Body of pancreas (tissue), 4 donors: Measurements from ENCODE around the gene DDA1. TPM values are rescaled to one million over a fixed set of nuclear protein-coding genes. Genes with fewer than 3 reads are reported as not detected.

Experiments used
- ATAC-seq: fragments of 150-250 bp; one replicate; pipeline ENCODE4 v1.9.1; 2016
- DNase-seq, 4 donors: peaks; one replicate each; pipeline ENCODE4 v3.0.0-alpha.2; 2019
- H3K27ac ChIP-seq, 4 donors: fragments of 200-600 bp; sonication (generic); 1 replicate in 3 of 4; 2 replicates in 1 of 4; pipeline versions ENCODE4 v1.5.1 to v1.6.1; 2016 to 2019; ENCODE audit warnings: mild to moderate bottlenecking in 1 of 4, mixed read lengths in 1 of 4, moderate library complexity in 1 of 4
- H3K27me3 ChIP-seq, 2 donors: fragments of 200-600 bp; sonication (generic); one replicate each; pipeline ENCODE4 v1.6.0; 2016; ENCODE audit warnings: mild to moderate bottlenecking in 1 of 2
- H3K36me3 ChIP-seq, 2 donors: fragments of 200-600 bp; sonication (generic); replicated peaks in 1 of 2; 2 replicates each; pipeline ENCODE4 v1.5.1; 2016; ENCODE audit warnings: low read depth in 2 of 2; ENCODE audit not compliant: insufficient read depth in 1 of 2
- H3K4me1 ChIP-seq: fragments of 200-600 bp; sonication (generic); one replicate; pipeline ENCODE4 v1.6.0; 2016
- H3K4me3 ChIP-seq, 2 donors: fragments of 200-600 bp; sonication (generic); 1 replicate in 1 of 2; 2 replicates in 1 of 2; pipeline ENCODE4 v1.5.1; 2016 to 2019
- H3K9me3 ChIP-seq, 3 donors: fragments of 200-600 bp; sonication (generic); 1 replicate in 2 of 3; 2 replicates in 1 of 3; pipeline ENCODE4 v1.5.1; 2016
- CTCF ChIP-seq, 7 experiments: fragments of 450-650 bp in 4 of 7; fragments of 200-600 bp in 3 of 7; sonication (generic) in 3 of 7; IDR thresholded peaks; one replicate each; pipeline ENCODE4 v1.5.1; 2016 to 2019; ENCODE audit warnings: antibody characterized with exemption in 7 of 7
- POLR2A ChIP-seq, 3 donors: fragments of 450-650 bp; IDR thresholded peaks; one replicate each; pipeline ENCODE4 v1.6.1; 2016; ENCODE audit warnings: antibody characterized with exemption in 3 of 3, mild to moderate bottlenecking in 2 of 3
- WGBS, 2 donors: methylation state at CpG; one replicate each; pipeline ENCODE4 v1.1.5; 2017; 5-methylcytosine and 5-hydroxymethylcytosine counted together
- intact Hi-C: fragments of 100-400 bp; cut with DNase I; formaldehyde crosslinking; loops from one replicate; pipeline ENCODE4 v1.15.1; 2023
- total RNA-seq, 2 donors: library from RNA; depleted of rRNA; stranded (reverse); fragments of >200 nt; gene quantifications; one replicate each; pipeline ENCODE4 v1.1.0, GENCODE V29; 2016

The DDA1 gene
- total RNA-seq, 2 donors from 2014 or later = 3.3 to 6.2 TPM

DNA sequence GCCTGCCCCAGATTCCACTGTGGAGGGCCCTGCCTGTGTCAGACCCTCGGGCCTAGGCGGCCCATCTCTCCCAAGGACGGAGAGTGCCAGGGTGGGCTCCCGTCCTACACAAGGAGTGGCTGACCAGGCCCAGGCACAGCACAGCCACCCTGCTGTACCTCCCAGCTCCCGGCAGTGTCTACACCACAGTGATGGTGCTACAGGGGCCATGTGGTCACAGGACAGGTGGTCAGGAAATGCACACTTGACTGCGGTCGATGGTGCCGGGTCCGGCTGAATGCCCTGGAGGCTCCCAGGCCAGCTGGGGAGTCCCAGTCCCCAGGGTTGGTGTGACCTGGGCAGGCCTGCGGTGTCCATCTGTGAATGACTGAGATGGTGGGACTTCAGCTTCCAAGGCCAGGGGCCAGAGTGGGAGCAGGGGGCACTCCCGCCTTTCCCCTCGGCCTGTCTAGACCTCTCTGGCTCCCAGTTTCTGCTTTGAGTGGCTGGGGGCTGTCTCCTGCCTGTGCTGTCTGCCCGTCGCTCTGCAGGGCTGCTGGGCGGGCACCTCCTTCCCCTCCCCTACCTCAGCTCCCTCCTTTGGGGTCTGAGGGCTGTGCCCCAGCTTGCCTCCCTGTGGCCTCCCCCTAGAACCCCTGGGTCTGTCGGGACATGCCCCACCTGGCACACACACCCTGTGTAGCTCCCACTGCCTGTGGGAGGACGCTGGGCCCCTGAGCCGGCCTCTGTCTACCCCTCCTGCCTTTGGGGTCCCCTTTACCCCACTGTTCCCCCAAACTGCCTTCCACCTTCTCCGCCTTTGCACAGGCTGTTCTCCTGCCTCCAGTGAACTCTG, 12.5 kb downstream of the DDA1 start:
- no peak overlapping the region for H3K4me3 ChIP-seq
- peaks cover 4 to 5% of the 10 kb centered on the region in 2 donors for H3K36me3 ChIP-seq
- no peak overlapping the region for H3K27ac ChIP-seq
- ATAC-seq (no peak), DNase-seq (no peak)
- H3K4me1 ChIP-seq = no peaks in the 10 kb centered on the region
- no peaks in the 10 kb centered on the region for H3K27me3 ChIP-seq
- 92% methylated on average over 8 to 18 of the region's 19 CpGs for WGBS, 2 donors
- intact Hi-C loops = no loop called here
- TF ChIP-seq CTCF (IDR thresholded peaks at IDR 0.05) = no peak
- no peak for TF ChIP-seq POLR2A (IDR thresholded peaks at IDR 0.05)
- H3K9me3 ChIP-seq = no peaks in the 10 kb centered on the region

DNA sequence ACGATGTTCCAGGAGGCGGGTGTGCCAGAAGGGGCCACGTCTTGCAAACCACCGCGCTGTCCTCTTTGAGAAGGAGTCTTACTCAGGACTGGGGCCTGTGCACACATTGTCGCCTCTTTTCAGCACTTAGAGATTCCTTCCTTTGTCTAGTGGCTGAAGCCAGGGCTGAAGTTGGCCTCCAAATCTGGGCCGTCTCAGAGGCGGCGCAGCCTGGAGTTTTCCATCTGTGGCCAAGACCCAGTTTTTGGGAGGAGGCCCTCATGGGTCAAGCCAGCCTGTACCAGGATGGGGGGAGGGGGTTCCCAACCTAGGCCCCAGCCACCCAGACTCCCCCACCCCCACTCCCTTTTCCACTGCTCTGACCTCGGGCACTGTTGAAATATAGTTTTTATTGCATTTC, 13.5 kb downstream of the DDA1 start:
- Histone ChIP-seq H3K36me3 (peaks cover 4 to 5% of the 10 kb centered on the region in 2 donors), H3K27me3 (no peaks in the 10 kb centered on the region), H3K4me1 (peaks cover 5% of the 10 kb centered on the region), H3K9me3 (no peaks in the 10 kb centered on the region), H3K4me3 (no peak overlapping the region), H3K27ac (no peak overlapping the region)
- intact Hi-C loops = no loop called here
- WGBS, 2 donors = 75 to 82% methylated on average over 6 to 10 of the region's 10 CpGs
- DNase-seq (no peak), ATAC-seq (no peak)
- TF ChIP-seq POLR2A (IDR thresholded peaks at IDR 0.05) = no peak
- TF ChIP-seq CTCF (IDR thresholded peaks at IDR 0.05) = no peak

- H3K4me3 ChIP-seq = no peak overlapping the region
- H3K9me3 ChIP-seq = no peaks in the 10 kb centered on the region
- no peak for DNase-seq
- H3K36me3 ChIP-seq = peaks cover 4 to 5% of the 10 kb centered on the region in 2 donors
- TF ChIP-seq POLR2A (IDR thresholded peaks at IDR 0.05) = no peak
- TF ChIP-seq CTCF (IDR thresholded peaks at IDR 0.05) = no peak
- no peaks in the 10 kb centered on the region for H3K27me3 ChIP-seq
- intact Hi-C loops = no loop called here
- H3K4me1 ChIP-seq = peaks cover 11% of the 10 kb centered on the region
- 53 to 68% methylated on average over 9 to 53 of the region's 56 CpGs for WGBS, 2 donors
- no peak overlapping the region for H3K27ac ChIP-seq
- no peak for ATAC-seq
These were observed 14.1 kb downstream of the DDA1 start for GRCh38 chr19:17323300-17323963.

- WGBS, 2 donors = 66% methylated on average over 5 of the region's 7 CpGs; no CpG with 5 or more reads in 1 of the 2 donors
- Histone ChIP-seq H3K4me1 (peaks cover 16% of the 10 kb centered on the region), H3K9me3 (no peaks in the 10 kb centered on the region), H3K27ac (no peak overlapping the region), H3K27me3 (no peaks in the 10 kb centered on the region), H3K36me3 (peaks cover 4 to 5% of the 10 kb centered on the region in 2 donors), H3K4me3 (no peak overlapping the region)
- intact Hi-C loops = no loop called here
- ATAC-seq = no peak
- DNase-seq = no peak
- no peak for TF ChIP-seq POLR2A (IDR thresholded peaks at IDR 0.05)
- TF ChIP-seq CTCF (IDR thresholded peaks at IDR 0.05) = no peak
These were observed 14.6 kb downstream of the DDA1 start for GRCh38 chr19:17323964-17324332.
